Measurements from ENCODE around the gene PVALEF.

PVALEF gene

DNA sequence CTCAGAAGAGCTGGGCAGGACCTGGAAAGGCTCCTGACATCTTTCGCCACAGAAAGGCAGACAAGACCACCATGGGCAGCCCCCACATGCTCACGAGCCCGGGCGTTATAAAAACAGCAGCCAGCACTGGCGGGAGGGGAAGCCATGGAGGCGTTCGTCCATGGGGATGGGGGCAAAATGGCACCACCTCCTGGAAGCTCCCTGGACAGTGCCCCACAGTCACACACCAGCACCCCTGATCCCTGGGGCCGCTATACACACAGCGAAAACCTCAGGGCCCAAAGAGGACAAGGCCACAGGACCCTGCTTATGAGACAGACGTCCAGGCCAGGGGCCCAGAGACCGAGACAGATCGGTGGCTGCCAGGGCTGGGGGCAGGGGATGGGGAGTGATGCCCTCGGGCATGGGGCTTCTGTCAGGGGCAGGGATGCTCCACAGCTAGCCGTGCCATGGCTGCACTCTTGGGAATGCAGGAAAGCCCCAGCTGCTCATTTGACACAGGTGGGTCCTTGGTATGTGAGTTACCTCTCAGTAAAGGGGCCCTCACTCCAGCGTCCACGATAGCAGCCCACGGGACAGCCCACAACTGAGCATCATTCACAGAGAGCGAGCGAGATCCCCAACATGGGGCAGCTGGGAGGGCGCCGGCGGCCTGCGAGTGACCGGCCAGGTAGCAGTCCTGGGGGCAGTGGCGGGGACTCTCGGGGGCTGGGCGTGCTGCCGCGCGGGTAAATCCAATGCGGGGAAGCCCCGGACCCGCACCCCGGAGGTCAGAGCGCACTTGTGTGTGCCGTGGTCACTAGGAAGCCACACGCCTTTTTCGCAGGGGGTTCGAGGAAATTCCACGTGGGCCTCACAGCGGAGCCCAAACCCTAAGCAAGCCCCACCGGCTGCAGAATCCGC, 6.4 kb upstream of the PVALEF start:
- 92% methylated on average over 43 of the region's 43 CpGs for WGBS
- H3K18ac ChIP-seq (ENCODE audit: low read depth in 1 of 2, low read length in 2 of 2), result no peak overlapping the region
- H3K14ac ChIP-seq (ENCODE audit: low read length in 2 of 2), result no peak overlapping the region
- H3K27ac ChIP-seq (ENCODE audit: low read length, poor library complexity, severe bottlenecking), result no peak overlapping the region
- no peak overlapping the region for H4K91ac ChIP-seq (ENCODE audit: low read length)
- no peak overlapping the region for H2BK15ac ChIP-seq (ENCODE audit: low read depth, poor library complexity, severe bottlenecking)
- H3K4me2 ChIP-seq (ENCODE audit: low read length, poor library complexity, severe bottlenecking), result no peak overlapping the region
- no peak overlapping the region for H2AFZ ChIP-seq (ENCODE audit: low read depth, low read length)
- no peaks in the 10 kb centered on the region for H3K4me1 ChIP-seq (ENCODE audit: control insufficient read depth, insufficient read depth, low read depth, low read length)
- no peak overlapping the region for H4K8ac ChIP-seq (ENCODE audit: low read length)
- H3K9me3 ChIP-seq (ENCODE audit: control insufficient read depth, low read length), result no peaks in the 10 kb centered on the region
- H2BK12ac ChIP-seq (ENCODE audit: low read length in 2 of 2), result no peak overlapping the region
- no peaks in the 10 kb centered on the region for H3K79me1 ChIP-seq (replicated peaks; ENCODE audit: low read length, poor library complexity, severe bottlenecking)
- H3K36me3 ChIP-seq (ENCODE audit: control insufficient read depth in 1 of 2, insufficient read depth in 2 of 2, low read depth in 1 of 2, low read length in 2 of 2), result no peaks in the 10 kb centered on the region
- no peak overlapping the region for H3K4ac ChIP-seq (ENCODE audit: low read depth in 1 of 2, low read length in 2 of 2)
- peaks cover 11 to 44% of the 10 kb centered on the region in 2 experiments for H3K27me3 ChIP-seq (ENCODE audit: control insufficient read depth in 1 of 2, insufficient read depth in 1 of 2, low read length in 2 of 2)
- no peak overlapping the region for H2BK5ac ChIP-seq (ENCODE audit: low read depth, low read length, poor library complexity, severe bottlenecking)
- no peak overlapping the region for H2AK5ac ChIP-seq (ENCODE audit: low read length, severe bottlenecking)
- no peak overlapping the region for H3K4me3 ChIP-seq (ENCODE audit: insufficient read depth in 1 of 2, low read depth in 1 of 2, low read length in 2 of 2)
- H3K23ac ChIP-seq (ENCODE audit: low read length in 2 of 2), result no peak overlapping the region
- H3K9ac ChIP-seq (ENCODE audit: low read length), result no peak overlapping the region
- H2BK120ac ChIP-seq (ENCODE audit: low read depth, low read length), result no peak overlapping the region
- DNase-seq, result no peak

DNA sequence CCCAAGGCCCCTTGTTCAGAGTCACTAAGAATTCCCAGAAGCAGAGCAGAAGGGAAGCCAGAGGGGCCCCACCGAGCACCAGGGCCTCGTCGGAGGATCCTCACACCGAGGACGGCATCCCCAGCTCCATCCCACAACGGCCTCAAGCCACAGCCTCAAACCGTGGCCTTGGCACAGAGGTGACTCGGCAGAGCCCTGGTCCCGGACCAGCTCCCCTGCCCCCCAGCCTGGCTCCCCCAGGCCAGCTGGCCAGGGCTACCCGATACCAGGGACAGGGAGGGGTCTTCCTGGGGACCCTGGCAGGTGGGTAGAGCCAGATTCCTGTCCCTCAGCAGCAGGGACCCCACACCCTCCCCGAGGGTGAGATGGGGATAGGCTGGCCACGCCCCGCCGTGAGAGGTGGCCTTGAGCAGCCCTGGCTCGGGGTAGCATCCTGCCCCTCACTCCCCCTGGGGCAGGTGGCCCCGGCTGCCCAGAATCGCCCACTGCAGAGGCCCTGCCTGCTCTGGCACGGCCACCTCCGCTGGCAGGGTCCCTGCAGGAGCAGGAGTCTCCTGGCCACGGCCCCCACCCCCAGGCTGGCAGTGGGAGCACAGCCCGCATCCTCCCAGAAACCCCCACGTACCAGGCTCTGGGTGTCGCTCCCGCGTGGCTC, 5.6 kb upstream of the PVALEF start:
- H3K14ac ChIP-seq (ENCODE audit: low read length in 2 of 2), result no peak overlapping the region
- no peak overlapping the region for H2BK12ac ChIP-seq (ENCODE audit: low read length in 2 of 2)
- H3K9me3 ChIP-seq (ENCODE audit: control insufficient read depth, low read length), result no peaks in the 10 kb centered on the region
- no peak overlapping the region for H2BK15ac ChIP-seq (ENCODE audit: low read depth, poor library complexity, severe bottlenecking)
- no peak overlapping the region for H2AFZ ChIP-seq (ENCODE audit: low read depth, low read length)
- no peaks in the 10 kb centered on the region for H3K79me1 ChIP-seq (replicated peaks; ENCODE audit: low read length, poor library complexity, severe bottlenecking)
- DNase-seq, result no peak
- H2BK5ac ChIP-seq (ENCODE audit: low read depth, low read length, poor library complexity, severe bottlenecking), result no peak overlapping the region
- no peak overlapping the region for H3K4ac ChIP-seq (ENCODE audit: low read depth in 1 of 2, low read length in 2 of 2)
- H3K18ac ChIP-seq (ENCODE audit: low read depth in 1 of 2, low read length in 2 of 2), result no peak overlapping the region
- no peak overlapping the region for H2BK120ac ChIP-seq (ENCODE audit: low read depth, low read length)
- H4K91ac ChIP-seq (ENCODE audit: low read length), result no peak overlapping the region
- 89% methylated on average over 25 of the region's 25 CpGs for WGBS
- no peak overlapping the region for H2AK5ac ChIP-seq (ENCODE audit: low read length, severe bottlenecking)
- no peaks in the 10 kb centered on the region for H3K36me3 ChIP-seq (ENCODE audit: control insufficient read depth in 1 of 2, insufficient read depth in 2 of 2, low read depth in 1 of 2, low read length in 2 of 2)
- H3K23ac ChIP-seq (ENCODE audit: low read length in 2 of 2), result no peak overlapping the region
- no peak overlapping the region for H3K27ac ChIP-seq (ENCODE audit: low read length, poor library complexity, severe bottlenecking)
- peaks cover 19 to 52% of the 10 kb centered on the region in 2 experiments for H3K27me3 ChIP-seq (ENCODE audit: control insufficient read depth in 1 of 2, insufficient read depth in 1 of 2, low read length in 2 of 2)
- no peak overlapping the region for H4K8ac ChIP-seq (ENCODE audit: low read length)
- H3K4me1 ChIP-seq (ENCODE audit: control insufficient read depth, insufficient read depth, low read depth, low read length), result peaks cover under 1% of the 10 kb centered on the region
- H3K4me2 ChIP-seq (ENCODE audit: low read length, poor library complexity, severe bottlenecking), result no peak overlapping the region
- no peak overlapping the region for H3K9ac ChIP-seq (ENCODE audit: low read length)
- H3K4me3 ChIP-seq (ENCODE audit: insufficient read depth in 1 of 2, low read depth in 1 of 2, low read length in 2 of 2), result no peak overlapping the region

DNA sequence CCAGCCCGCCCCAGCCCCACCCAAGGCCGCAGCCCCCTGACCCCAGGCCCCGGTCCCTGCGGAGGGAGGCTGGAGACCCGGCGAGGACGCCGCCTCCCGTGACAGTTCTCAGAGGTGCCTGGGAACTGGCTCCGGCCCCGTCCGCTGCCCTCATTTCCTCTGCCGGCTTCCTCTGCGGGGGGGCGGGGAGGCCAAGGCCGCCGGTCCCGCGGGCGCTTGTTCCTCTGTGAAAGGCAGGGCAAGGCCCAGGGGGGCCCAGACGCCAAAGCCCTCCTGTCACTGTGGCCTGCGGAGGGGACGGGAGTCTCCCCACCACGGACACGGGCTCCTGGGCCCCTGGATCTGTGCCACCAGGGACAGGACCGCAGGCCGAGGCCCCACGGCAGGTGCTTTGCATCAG, 5.0 kb upstream of the PVALEF start:
- Histone ChIP-seq H3K4ac (ENCODE audit: low read depth in 1 of 2, low read length in 2 of 2) (no peak overlapping the region), H3K18ac (ENCODE audit: low read depth in 1 of 2, low read length in 2 of 2) (no peak overlapping the region), H3K4me2 (ENCODE audit: low read length, poor library complexity, severe bottlenecking) (no peak overlapping the region), H2BK120ac (ENCODE audit: low read depth, low read length) (no peak overlapping the region), H3K4me1 (ENCODE audit: control insufficient read depth, insufficient read depth, low read depth, low read length) (peaks cover 3% of the 10 kb centered on the region), H3K9me3 (ENCODE audit: control insufficient read depth, low read length) (no peaks in the 10 kb centered on the region), H2BK5ac (ENCODE audit: low read depth, low read length, poor library complexity, severe bottlenecking) (no peak overlapping the region), H3K27ac (ENCODE audit: low read length, poor library complexity, severe bottlenecking) (no peak overlapping the region), H3K27me3 (ENCODE audit: control insufficient read depth in 1 of 2, insufficient read depth in 1 of 2, low read length in 2 of 2) (peaks cover 25 to 57% of the 10 kb centered on the region in 2 experiments), H3K36me3 (ENCODE audit: control insufficient read depth in 1 of 2, insufficient read depth in 2 of 2, low read depth in 1 of 2, low read length in 2 of 2) (no peaks in the 10 kb centered on the region), H4K91ac (ENCODE audit: low read length) (no peak overlapping the region), H3K4me3 (ENCODE audit: insufficient read depth in 1 of 2, low read depth in 1 of 2, low read length in 2 of 2) (no peak overlapping the region), H2AFZ (ENCODE audit: low read depth, low read length) (no peak overlapping the region), H2BK15ac (ENCODE audit: low read depth, poor library complexity, severe bottlenecking) (peak overlapping the region; percentile 18), H3K23ac (ENCODE audit: low read length in 2 of 2) (no peak overlapping the region), H3K14ac (ENCODE audit: low read length in 2 of 2) (no peak overlapping the region), H3K79me1 (replicated peaks; ENCODE audit: low read length, poor library complexity, severe bottlenecking) (no peaks in the 10 kb centered on the region), H2AK5ac (ENCODE audit: low read length, severe bottlenecking) (no peak overlapping the region), H4K8ac (ENCODE audit: low read length) (no peak overlapping the region), H2BK12ac (ENCODE audit: low read length in 2 of 2) (no peak overlapping the region), H3K9ac (ENCODE audit: low read length) (no peak overlapping the region)
- WGBS, result 84% methylated on average over 28 of the region's 28 CpGs
- DNase-seq, result no peak

DNA sequence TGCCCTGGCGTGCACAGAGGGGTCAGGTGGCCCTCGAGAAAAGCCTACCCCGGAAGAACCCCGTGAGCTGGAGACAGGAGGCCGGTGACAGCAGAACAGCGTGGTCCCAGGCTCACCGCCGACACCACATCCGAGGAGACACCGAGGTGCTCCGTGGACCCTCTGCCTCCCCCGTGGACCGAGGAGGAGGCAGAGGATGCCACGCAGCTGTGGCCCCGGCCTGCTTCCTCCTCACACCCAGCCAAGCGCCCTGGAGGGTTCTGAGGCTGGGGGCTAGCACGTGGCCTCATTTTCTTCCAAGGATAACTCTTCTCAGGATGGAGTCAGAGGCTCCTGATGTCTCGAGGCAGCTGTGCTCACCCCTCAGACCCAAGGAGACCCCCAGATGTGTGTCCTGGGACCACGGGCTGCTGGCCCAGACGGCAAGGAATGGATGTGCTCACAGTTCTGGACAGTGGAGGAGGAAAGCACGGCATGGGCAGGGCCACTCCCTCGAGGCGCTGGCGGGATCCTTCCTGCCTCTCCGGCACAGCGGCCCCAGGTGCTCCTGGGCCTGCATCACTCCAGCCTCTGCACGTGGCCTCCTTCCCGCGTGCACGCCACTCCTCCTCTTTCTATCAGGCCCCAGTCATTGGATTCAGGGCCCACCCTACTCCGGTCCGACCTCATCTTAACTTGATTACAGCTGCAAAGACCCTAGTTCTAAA, 4.4 kb upstream of the PVALEF start:
- H3K4me2 ChIP-seq (ENCODE audit: low read length, poor library complexity, severe bottlenecking), result no peak overlapping the region
- H2AK5ac ChIP-seq (ENCODE audit: low read length, severe bottlenecking), result no peak overlapping the region
- no peak overlapping the region for H3K18ac ChIP-seq (ENCODE audit: low read depth in 1 of 2, low read length in 2 of 2)
- no peak overlapping the region for H2BK5ac ChIP-seq (ENCODE audit: low read depth, low read length, poor library complexity, severe bottlenecking)
- no peak overlapping the region for H3K4me3 ChIP-seq (ENCODE audit: insufficient read depth in 1 of 2, low read depth in 1 of 2, low read length in 2 of 2)
- H4K91ac ChIP-seq (ENCODE audit: low read length), result no peak overlapping the region
- H3K36me3 ChIP-seq (ENCODE audit: control insufficient read depth in 1 of 2, insufficient read depth in 2 of 2, low read depth in 1 of 2, low read length in 2 of 2), result no peaks in the 10 kb centered on the region
- H3K27ac ChIP-seq (ENCODE audit: low read length, poor library complexity, severe bottlenecking), result no peak overlapping the region
- no peak overlapping the region for H2BK12ac ChIP-seq (ENCODE audit: low read length in 2 of 2)
- peak overlapping the region in 1 of 2 experiments; percentile 64 for H3K4ac ChIP-seq (ENCODE audit: low read depth in 1 of 2, low read length in 2 of 2)
- H3K14ac ChIP-seq (ENCODE audit: low read length in 2 of 2), result no peak overlapping the region
- H3K4me1 ChIP-seq (ENCODE audit: control insufficient read depth, insufficient read depth, low read depth, low read length), result peaks cover 7% of the 10 kb centered on the region
- no peaks in the 10 kb centered on the region for H3K79me1 ChIP-seq (replicated peaks; ENCODE audit: low read length, poor library complexity, severe bottlenecking)
- H3K23ac ChIP-seq (ENCODE audit: low read length in 2 of 2), result no peak overlapping the region
- peaks cover 28 to 61% of the 10 kb centered on the region in 2 experiments for H3K27me3 ChIP-seq (ENCODE audit: control insufficient read depth in 1 of 2, insufficient read depth in 1 of 2, low read length in 2 of 2)
- H4K8ac ChIP-seq (ENCODE audit: low read length), result no peak overlapping the region
- DNase-seq, result no peak
- H3K9ac ChIP-seq (ENCODE audit: low read length), result no peak overlapping the region
- no peaks in the 10 kb centered on the region for H3K9me3 ChIP-seq (ENCODE audit: control insufficient read depth, low read length)
- H2BK15ac ChIP-seq (ENCODE audit: low read depth, poor library complexity, severe bottlenecking), result no peak overlapping the region
- WGBS, result 87% methylated on average over 32 of the region's 32 CpGs
- no peak overlapping the region for H2AFZ ChIP-seq (ENCODE audit: low read depth, low read length)
- no peak overlapping the region for H2BK120ac ChIP-seq (ENCODE audit: low read depth, low read length)

Measured in mesenchymal stem cell (in vitro differentiated cells and primary cell).